Middle frontal gyrus (tissue), 1 donor: ENCODE measurements around the gene KCNJ9.
"Not testable (repeated sequence)": the region's sequence is repeated elsewhere in the genome, so short reads cannot be mapped to it uniquely, and the experiment has no call there.

Source experiments
- DNase-seq: peaks from one replicate; pipeline ENCODE4 v3.0.0-alpha.2; 2015; ENCODE audit warnings: low spot score; ENCODE audit errors: extremely low spot score

Gene KCNJ9

DNA sequence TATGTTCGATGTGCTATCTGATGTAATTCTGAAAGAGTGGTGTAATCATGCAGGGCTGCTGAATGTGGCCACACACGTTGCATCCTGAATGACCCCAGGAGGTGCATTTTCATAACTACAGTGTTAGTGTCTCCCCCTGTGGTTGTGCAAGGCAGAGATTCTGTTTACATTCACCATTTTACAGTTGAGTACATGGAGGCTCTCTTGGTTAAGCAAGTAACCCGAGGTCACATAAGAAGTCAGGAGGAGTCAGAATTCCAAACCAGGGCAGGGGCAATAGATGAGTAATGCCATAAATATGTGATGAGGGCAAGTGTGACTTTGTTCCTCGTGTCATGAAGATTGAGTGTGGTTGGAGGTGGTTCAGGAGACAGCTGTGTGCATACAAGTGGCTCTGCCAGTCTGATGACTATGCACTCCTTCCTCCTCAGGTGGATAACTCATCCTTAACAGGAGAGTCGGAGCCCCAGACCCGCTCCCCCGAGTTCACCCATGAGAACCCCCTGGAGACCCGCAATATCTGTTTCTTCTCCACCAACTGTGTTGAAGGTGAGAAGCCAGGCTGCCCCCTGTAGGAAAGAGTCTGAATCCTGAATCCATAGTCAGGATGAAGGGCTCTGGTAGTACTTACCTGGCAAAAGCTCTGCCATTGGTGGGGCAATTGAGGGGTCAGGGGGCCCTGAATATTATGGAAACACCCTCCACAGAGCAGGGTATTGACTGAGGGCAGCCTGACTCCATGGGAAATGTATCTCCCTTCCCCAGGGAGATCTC is 43.6 kb downstream of the KCNJ9 start:
- no peak for DNase-seq

DNA sequence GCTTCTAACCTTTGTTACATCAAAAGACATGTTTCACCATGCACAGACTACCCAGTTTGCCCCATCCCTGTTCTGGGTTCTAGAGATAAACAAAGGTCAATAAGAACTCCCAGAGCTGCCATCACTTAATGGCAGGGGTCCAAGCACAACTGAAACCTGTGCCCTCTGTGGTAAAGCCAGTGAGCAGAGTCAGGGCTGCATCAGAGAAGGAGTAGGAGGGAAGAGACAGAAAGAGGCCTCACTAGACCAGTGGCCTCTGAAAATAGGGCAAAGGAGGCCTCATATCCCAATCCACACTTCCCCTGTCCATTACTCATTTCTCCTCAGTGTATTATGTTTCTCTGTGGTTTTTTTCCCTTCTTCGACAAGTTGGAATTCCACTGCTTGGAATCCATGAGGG is 44.4 kb downstream of the KCNJ9 start:
- DNase-seq: no peak

DNA sequence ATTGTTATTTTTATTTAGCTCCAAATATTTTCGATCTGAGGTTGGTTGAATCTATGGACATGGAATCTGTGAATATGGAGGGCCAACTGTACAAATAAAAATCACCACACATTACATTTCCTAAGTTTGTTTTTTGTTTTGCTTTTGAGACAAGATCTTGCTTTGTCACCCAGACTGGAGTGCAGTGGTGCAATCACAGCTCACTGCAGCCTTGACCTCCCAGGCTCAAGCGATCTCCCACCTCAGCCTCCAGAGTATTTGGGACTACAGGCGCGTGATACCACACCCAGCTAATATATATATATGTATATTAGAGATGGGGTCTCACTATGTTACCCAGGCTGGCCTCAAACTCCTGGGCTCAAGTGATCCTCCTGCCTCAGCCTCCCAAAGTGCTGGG is 45.0 kb downstream of the KCNJ9 start:
- not testable (repeated sequence) for DNase-seq

DNA sequence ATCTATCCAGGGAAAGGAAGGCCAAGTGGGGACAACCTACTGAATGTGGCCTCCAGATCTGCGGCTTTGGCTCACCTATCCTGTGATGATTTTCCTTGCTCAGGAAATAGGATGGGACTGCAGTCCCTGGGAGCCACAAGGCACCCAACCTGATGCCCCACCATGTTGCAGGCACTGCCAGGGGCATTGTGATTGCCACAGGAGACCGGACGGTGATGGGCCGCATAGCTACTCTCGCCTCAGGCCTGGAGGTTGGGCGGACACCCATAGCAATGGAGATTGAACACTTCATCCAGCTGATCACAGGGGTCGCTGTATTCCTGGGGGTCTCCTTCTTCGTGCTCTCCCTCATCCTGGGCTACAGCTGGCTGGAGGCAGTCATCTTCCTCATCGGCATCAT is 46.0 kb downstream of the KCNJ9 start:
- no peak for DNase-seq

DNA sequence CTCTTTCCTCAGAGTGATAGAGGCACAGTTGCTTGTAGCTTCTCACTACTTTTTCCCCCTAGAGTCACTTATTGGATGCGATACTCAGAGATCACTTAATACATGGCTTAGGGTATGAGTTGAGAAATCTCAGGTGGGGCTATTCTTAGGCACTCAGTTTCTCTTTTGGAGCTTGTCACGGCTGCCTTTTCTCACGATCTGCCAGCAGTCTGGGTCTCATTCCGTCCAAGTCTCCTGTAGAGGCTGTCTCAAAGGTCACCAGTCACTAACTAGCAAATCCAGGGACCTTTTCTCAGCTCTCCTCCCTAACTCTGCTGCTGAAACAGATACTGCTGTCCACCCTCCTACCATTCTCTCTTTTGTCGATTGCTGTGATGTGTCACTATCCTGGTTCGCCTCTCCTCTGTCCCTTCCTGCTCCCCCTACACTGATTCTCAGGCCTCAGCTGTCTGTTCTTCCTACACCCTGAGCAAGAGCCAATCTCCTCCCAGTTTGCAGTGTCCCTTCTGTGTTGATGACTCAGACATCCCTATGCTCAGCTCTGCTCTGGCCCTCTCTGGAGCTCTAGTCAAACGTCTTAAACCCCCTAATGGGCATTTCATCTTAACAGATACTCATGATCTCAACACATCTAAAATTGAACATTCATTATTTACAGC is 46.7 kb downstream of the KCNJ9 start:
- DNase-seq: no peak

DNA sequence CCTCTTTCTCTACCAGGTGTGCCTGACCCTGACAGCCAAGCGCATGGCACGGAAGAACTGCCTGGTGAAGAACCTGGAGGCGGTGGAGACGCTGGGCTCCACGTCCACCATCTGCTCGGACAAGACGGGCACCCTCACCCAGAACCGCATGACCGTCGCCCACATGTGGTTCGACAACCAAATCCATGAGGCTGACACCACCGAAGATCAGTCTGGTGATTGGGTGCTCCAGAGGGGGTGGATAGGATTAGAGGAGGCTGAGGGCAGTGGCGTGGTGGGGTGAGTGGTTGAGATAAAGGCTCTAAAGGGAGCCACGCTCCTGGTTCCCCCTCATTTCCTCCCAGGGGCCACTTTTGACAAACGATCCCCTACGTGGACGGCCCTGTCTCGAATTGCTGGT is 47.3 kb downstream of the KCNJ9 start:
- no peak for DNase-seq

DNA sequence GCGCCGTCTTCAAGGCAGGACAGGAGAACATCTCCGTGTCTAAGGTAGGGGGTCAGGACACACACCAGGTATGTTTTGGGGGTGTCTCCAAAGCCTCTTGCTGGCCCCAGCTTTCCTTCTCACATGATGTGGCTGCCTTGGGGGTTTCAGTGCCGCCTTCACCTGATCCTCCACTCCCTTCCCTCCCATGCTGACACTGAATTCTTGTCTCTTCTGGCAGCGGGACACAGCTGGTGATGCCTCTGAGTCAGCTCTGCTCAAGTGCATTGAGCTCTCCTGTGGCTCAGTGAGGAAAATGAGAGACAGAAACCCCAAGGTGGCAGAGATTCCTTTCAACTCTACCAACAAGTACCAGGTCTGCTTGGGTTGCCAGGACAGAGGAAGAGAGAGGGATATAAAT is 47.7 kb downstream of the KCNJ9 start:
- no peak for DNase-seq

DNA sequence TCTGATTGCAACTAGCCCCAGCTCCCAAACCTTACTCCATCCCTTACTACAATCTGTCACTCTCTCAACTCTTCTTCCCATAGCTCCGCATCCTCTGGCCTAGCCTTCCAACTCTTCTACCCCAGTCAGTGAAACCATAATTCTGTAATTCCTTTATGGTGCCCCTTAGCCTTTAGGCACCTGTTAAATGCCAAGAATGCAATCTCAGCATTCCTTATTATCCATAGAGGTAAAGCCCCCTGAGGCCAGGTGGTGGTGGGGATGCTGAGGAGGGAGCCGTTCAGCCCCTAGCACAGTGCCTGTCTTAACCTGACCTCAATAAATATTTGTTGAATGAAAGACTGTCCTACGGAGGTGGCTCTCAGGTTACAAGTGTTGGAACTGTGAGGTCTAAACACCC is 48.2 kb downstream of the KCNJ9 start:
- DNase-seq: no peak

DNA sequence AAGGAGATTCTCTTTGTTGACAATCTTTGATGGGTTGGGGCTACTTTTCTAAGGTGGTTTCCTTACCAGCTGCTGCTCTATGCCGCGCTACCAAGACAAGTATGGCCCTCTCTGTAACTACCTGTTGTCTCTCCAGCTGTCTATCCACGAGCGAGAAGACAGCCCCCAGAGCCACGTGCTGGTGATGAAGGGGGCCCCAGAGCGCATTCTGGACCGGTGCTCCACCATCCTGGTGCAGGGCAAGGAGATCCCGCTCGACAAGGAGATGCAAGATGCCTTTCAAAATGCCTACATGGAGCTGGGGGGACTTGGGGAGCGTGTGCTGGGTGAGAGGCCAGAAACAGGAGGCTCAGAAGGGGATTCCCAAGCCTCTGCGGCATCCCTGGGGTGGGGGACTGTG is 48.6 kb downstream of the KCNJ9 start:
- DNase-seq: no peak

DNA sequence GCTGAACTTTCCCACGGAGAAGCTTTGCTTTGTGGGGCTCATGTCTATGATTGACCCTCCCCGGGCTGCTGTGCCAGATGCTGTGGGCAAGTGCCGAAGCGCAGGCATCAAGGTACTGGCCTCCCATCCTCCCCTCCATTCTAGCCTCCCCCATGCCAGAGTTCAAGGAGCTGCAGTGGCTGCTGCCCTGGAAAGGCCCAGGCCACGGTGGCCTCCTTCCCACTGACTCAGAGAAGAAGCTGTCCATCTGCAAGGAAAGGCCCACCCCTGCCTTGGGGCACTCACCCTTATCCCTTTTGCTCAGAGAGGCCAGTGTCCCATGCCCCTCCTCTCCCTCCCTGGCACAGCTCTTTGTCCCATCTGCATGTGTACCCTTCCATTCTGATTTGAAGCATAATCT is 49.1 kb downstream of the KCNJ9 start:
- DNase-seq: no peak

DNA sequence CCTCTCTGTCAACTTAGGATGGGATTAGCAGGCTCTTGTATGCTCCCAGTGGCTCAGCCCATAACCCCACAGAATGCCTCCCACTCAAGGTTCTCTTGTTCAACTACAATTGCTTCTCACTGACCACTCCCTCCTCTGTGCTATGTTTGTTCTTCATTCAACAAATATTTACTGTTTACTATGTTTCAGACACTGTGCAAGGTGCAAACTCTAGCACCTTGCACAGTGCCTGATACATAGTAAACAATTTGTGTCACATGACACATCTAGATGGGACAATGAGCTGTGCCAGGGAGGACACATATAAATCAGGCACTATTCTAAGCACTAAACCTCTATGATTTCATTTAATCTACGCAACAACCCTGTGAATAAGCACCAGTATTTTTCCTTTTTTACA is 49.6 kb downstream of the KCNJ9 start:
- no peak for DNase-seq

DNA sequence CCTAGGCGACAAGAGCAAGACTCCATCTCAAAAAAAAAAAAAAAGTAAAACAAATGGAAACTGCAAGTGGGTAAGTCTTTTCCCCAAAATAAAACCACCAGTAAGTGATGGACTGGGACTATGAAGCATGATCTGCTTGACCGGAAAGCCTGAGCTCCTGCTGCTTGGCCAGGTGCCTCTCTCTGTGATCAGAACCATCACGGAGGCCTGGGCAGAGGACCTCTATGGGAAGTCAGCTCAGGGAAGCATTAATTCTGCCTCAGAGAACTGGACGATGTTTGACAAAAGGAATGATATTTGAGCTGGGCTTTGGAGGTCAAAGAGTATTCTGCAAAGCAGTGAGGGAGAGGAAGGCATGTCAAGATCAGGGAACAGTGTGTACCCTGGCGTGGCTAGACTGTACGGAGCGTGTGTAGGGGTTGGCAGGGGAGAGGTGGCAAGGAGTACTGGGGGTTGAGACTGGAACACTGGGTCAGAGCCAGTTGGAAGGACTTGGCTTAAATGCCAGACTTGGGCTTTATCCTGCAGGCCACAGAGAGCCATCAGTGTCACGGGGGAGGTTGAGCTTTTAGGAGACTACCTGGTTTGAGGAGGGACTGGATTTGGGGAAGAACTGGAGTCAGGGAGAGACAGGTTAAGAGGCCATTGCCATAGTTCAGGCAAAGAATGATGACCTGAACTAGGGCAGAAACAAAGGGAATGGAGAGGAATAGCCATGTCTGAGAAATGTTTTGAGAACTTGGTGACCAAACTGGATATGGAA is 50.6 kb downstream of the KCNJ9 start:
- DNase-seq: no peak

DNA sequence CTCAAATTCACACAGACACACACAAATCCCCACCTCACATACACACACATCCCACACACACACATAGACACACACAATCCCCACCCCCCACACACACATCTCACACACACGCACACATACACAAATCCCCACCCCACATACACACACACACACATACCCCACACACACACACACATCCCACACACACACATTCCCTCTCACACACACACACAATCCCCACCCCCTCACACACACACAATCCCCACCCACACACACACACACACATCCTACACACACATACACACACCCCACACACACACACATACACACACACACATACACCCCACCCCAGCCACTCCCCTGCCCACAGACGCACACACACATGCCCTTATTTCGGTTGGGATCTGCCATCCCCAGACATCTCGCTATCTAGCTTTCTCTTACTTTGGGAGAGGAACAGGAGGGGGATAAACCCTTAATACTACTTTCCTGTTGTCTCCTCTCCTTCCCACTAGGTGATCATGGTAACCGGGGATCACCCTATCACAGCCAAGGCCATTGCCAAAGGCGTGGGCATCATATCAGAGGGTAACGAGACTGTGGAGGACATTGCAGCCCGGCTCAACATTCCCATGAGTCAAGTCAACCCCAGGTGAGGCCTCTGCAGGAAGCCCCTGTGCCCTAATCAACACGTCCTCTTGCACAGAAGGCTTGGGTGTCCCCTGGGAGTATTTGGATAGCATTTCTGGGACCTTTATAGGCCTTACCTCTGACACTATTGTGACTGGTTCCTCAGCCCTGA is 52.8 kb downstream of the KCNJ9 start:
- DNase-seq: no peak

DNA sequence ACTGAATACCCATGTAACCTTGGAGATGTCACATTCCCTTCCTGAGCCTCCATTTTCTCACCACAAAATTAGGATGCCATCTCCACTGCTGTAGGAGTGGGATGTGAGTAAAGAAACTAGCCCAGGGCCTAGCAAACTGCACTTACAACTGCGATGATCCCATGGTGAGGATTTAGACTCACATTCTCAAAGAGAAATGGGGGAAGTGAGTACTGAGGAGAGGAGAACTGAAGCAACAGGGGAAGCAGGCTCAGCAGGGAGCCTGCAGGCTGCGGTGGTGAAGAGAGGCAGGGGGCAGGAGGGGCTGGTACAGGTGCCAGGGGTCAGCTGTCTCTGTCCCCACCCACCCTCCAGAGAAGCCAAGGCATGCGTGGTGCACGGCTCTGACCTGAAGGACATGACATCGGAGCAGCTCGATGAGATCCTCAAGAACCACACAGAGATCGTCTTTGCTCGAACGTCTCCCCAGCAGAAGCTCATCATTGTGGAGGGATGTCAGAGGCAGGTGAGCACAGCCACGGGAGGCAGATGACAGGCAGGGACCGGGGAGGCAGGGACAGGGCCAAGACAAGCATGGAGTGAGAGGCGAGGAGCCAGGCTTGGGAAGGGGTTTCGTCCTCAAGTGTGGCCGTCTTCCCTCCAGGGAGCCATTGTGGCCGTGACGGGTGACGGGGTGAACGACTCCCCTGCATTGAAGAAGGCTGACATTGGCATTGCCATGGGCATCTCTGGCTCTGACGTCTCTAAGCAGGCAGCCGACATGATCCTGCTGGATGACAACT is 53.6 kb downstream of the KCNJ9 start:
- DNase-seq: no peak

DNA sequence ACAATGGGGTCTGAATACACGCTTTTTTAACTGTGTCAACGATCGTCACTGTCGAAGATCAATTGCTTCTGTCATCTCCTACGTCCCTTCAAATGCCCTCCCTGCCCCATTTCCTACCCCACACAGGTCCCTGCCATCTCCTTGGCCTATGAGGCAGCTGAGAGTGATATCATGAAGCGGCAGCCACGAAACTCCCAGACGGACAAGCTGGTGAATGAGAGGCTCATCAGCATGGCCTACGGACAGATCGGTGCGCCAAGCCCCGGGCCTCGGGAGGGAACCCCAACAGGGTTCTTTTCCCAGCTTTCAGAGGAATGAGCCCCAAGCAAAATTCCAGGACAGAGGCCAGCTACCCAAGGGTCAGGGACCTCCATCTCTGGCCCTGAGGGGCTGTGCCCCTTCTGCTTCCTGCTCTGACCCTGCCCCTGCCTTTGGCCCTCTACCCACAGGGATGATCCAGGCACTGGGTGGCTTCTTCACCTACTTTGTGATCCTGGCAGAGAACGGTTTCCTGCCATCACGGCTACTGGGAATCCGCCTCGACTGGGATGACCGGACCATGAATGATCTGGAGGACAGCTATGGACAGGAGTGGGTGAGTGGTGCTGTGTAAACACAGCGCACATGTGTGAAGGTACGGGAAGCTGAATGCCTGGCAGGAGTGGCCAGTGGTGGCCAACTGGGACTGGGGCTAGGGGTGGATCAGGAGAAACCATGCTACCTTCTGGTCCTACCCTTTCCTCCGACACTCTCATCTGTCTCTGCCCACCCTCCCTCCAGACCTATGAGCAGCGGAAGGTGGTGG is 55.0 kb downstream of the KCNJ9 start:
- DNase-seq: no peak

DNA sequence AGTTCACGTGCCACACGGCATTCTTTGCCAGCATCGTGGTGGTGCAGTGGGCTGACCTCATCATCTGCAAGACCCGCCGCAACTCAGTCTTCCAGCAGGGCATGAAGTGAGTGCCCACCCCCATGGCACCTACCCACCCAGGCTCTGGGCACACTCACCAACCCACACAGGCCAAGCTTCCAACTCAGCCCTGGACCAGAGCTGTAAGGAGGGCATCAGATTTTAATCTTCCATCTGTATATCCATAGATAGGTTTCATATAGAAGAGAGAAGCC is 55.5 kb downstream of the KCNJ9 start:
- DNase-seq: no peak

DNA sequence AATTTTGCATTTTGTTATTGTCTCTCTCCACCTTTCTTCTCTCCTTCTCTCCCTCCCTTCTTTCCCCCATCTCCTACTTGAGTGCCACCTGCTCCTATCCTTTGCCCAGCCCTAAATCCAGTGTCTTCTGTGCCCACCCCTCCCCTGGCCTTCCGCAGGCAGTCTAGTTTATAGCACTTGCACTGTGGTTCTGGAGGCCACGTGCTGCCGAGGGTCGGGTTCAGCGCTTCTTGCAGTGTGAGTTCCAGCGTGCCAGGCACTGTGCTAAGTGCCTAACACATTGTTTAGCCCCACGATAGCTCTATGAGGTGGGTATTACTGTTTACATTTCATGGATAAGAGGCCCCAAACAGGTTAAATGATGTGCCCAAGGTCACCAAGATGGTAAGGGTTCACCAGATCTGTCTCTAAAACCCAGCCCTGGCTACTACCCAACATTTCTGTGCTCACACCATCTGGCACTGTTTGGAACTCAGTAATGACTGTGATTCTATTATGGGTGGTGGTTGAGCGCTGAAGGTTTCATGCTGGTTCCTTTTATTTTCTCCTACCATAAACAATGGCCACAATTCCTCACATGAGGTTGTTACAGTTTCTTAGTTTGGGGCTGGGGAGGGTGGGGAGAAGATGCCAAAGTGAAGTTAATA is 56.0 kb downstream of the KCNJ9 start:
- no peak for DNase-seq

DNA sequence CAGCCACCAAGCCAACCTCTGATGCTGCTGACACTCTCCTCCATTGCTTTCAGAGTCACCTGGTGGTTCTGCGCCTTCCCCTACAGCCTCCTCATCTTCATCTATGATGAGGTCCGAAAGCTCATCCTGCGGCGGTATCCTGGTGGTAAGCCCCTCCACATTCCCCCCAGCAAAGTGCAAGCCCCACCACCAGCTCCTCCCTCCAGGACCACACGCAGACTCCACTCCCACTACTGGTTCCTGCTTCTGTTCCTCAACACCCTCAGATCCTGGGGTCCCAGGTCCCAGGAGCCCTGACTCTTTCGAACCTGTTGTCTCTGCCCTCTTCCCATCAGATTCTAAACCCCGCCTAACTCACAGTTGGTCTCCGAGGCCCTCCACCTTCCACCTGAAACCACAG is 58.5 kb downstream of the KCNJ9 start:
- no peak for DNase-seq
